ENCODE measurements around the gene SPR.

SPR gene

DNA sequence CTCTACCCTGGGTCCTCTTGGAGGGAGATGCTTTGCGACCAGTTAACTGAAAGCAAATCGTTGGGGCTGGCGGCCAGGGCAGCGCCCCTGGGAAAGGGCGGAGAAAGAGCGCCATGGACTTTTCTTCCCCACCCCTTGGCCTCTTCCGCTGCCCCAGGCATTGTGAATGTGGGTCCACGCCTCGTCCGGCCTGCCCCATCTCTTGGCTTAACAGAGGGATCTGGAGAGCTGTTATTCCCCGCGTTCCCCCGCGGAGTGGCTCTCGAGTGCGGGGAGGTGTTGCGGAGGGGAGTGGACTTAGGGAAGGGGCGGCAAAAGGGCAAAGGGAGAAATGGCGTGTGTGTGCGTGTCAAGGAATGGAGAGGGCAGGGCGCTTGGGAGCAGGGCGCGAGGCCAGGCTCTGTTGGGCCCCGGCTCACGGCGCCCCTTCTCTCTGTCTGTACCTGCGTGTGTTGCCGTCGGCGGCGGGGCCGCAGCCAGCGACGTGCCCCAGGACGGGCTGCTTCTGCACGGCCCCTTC lies 36.7 kb downstream of the SPR start:
- no peak overlapping the region for H3K27ac ChIP-seq
- TF ChIP-seq, protein P1, sequence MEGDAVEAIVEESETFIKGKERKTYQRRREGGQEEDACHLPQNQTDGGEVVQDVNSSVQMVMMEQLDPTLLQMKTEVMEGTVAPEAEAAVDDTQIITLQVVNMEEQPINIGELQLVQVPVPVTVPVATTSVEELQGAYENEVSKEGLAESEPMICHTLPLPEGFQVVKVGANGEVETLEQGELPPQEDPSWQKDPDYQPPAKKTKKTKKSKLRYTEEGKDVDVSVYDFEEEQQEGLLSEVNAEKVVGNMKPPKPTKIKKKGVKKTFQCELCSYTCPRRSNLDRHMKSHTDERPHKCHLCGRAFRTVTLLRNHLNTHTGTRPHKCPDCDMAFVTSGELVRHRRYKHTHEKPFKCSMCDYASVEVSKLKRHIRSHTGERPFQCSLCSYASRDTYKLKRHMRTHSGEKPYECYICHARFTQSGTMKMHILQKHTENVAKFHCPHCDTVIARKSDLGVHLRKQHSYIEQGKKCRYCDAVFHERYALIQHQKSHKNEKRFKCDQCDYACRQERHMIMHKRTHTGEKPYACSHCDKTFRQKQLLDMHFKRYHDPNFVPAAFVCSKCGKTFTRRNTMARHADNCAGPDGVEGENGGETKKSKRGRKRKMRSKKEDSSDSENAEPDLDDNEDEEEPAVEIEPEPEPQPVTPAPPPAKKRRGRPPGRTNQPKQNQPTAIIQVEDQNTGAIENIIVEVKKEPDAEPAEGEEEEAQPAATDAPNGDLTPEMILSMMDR (conservative IDR thresholded peaks at IDR 0.05) = no peak

DNA sequence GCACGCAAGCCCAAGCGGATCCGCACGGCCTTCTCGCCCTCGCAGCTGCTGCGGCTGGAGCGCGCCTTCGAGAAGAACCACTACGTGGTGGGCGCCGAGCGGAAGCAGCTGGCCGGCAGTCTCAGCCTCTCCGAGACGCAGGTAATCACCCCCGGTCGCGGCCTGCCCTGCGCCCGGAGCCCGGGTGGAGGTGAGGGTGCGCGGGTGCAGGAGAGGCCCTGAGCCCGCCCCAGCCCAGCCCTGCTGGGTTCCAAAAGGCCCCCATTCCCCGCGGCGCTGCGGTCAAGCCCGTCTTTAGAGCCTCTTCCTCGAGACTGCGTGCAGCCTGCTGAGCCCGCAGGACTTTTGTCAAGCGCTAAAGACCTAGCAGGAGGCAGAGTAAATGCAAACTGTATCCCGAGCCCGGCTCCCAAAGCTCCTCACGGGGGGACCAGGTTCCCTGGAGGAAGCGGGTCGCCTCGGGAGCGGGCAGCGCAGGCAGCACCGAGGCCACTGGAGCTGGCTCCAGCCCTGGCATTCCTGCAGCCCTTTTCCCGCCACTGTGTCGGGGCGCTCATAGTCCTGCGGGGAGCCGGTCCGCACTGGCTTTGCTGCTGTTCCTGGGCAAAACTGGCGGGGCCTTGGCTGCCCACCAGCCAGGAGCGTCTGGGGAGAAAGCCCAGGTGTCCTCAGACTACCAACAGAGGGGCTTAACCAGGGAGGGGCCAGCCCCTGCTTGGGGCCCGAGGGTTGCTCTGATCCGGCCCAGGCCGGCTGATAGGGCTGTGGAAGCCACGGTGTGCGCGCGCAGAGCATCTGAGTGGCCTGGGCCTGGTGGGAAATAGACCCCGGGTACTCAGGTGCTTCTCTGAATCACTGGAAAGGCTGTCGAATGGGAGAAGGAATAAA lies 37.4 kb downstream of the SPR start:
- H3K27ac ChIP-seq = no peak overlapping the region
- TF ChIP-seq, protein P1 (conservative IDR thresholded peaks at IDR 0.05) = no peak

DNA sequence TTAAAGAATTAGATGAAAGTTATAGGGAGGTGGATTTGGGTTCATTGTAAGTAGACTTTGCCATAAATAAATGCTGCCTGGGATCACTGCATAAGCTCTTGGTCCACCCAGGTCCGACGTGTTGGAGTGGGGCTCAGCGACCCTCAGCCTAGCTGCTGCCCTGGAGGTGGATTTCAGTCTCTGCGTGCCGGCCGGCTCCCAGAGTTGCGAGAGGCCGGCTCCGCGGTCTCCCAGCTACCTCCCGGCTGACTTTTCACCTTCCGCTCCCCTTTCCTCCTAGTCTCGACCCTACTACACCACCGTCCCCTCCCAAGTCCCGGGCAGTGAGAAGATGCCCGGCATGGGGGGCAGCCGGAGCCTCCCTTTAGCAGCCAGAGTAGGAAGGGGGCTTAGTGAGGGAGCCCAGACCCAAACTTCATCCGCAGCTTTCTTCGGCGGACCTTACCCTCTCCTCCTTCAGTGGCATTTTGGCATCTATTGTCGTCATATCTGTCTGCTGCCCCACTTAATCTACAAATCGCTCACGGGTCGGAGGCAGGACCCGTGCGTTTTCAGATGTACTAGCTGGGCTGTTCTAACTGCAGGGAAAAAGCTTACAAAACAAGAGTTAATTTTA lies 38.2 kb downstream of the SPR start:
- H3K27ac ChIP-seq = no peak overlapping the region
- TF ChIP-seq, protein P1 (conservative IDR thresholded peaks at IDR 0.05) = no peak

DNA sequence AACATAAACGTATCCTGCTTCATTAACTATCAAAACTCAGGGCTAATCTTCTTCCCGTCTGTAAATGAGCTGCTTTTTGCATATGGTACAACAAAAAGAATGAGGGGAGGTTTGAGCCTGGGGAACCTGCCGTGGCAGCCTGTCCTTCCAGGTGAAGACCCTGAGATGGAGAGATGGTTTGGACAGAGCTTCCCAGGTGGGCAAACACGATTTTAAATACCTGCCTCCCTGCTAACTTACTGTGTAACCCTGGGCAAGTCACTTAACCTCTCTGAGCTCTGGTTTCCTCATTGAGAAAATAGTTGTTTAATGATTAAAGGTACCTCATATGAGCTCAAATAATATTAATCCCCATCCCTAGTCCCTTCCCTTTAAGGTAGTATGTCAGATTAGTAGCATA lies 39.2 kb downstream of the SPR start:
- TF ChIP-seq, protein P1 (conservative IDR thresholded peaks at IDR 0.05) = no peak
- no peak overlapping the region for H3K27ac ChIP-seq

DNA sequence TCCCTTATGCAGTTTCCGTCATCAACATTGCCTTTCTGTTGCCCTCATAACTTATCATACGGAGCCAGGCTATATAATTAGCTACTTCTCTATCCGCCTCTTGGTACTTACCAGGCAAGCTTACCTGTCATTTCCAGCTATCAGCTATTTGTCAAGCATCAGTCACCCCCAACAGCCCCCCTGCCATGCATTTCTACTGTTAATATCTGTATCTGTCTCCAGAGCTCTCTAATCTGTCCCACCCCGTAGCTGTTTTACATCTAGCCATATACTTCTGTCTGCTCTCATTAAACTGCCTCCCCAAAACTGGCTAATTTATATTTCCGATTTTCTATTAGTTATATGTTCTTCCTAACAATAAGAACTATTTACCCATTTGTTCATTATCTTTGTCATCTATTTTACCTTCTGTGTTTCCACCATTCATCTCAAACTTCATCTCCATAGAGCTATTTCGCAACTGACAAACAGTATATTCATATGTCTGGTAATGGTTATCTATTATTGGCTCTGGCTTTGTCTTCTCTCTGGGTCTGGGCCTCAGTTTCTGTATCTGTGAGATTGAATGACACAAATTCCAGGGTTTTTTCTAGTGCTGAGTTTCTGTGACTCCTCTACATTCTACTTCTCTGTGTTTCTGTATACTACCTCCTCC lies 39.7 kb downstream of the SPR start:
- TF ChIP-seq, protein P1 (conservative IDR thresholded peaks at IDR 0.05) = no peak

DNA sequence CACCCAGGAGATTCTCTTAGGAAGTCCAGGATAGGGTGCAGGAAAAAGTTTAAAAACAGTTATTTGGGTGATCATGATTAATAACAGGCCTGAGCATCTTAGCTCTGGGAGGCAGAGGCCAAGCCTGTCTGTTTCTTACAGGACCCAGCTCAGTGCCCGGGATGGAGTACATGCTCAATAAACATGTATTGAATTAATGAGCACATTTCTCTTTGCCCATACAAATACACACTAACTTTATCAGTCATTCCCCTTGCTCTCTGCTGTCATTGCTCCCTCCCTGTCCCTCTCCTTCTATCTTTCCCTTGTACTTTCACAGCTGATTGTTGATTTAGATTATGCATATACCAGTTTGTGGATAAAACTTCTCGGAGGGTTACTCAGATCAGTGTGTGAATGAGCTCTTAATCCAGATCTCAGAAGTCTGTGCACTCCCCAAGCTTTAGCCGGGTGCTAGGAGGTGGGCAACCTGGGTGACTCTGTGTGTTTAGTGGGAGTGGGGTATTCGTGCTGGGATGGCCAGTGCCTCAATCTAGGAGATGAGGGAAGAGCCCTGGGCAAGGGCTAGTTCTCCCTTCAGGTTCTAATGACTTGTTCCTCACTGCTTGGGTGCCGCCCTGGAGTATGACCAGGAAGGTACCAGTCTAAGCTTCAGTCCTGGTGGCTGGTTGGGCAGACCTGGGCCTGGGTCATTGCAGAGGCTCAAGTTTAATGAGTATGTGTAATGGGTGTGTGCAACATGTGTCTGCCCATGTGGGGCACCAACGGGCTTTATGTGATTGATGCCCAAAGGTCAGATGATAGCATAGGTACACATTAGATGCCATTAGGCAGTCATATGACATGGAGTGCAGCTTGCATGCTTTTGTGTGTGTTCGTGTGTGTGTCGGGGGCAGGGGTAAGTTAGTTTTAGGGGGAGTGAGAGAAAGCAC lies 40.7 kb downstream of the SPR start:
- TF ChIP-seq, protein P1 (conservative IDR thresholded peaks at IDR 0.05) = no peak
- H3K27ac ChIP-seq = no peak overlapping the region

More for the DNA sequence above, 39.7 kb downstream of the SPR start:
- H3K27ac ChIP-seq = no peak overlapping the region

Measured in VCaP (cell line).